ENCODE data around the gene PAOX. TPM values are rescaled to one million over a fixed set of nuclear protein-coding genes. Genes with fewer than 3 reads are reported as not detected.

PAOX gene
- total RNA-seq, 2 donors from 2014 or later, result 2.0 to 2.1 TPM

DNA sequence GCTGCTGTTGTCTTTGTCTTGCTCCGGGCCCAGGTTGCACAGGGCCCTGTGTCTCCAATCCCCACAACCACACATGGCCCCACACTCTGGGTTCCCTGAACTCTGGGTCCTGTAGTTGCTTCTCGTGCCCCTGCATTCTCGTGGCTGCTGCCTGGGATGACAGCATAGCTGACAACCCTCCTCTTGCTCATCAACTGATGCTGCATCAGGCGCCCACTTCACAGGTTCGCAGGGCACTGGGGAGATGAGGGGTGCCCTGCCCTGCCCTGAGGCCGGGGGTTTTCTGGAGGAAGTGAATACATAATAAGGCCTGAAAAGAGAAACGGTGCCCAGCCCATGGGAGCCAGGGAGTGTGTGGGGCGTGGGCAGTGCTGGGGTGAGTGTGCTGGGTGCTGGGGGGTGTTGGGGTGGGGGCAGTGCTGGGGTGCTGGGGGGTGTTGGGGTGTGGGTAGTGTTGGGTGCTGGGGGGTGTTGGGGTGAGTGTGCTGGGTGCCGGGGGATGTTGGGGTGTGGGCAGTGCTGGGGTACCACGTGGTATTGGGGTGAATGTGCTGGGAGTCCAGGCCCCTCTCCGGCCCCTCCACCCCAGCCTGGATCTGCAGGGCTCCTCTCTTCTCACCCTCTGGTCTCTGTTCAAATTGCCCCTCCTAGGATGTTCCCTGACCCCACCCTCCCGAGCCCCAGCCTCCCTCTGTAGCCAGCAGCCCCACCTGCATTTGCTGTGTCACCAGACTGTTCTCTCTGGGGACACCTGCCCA is 12.9 kb downstream of the PAOX start:
- Mint-ChIP-seq H3K4me3 (peak overlapping the region; percentile 64), H3K4me1 (ENCODE audit: low read depth in 2 of 2) (peaks cover 34 to 35% of the 10 kb centered on the region in 2 donors), H3K9me3 (no peaks in the 10 kb centered on the region), H3K27me3 (no peaks in the 10 kb centered on the region), H3K36me3 (no peaks in the 10 kb centered on the region), H3K27ac (peak overlapping the region; percentile 75 to 82)
- ATAC-seq, result no peak
- no peak for DNase-seq (ENCODE audit: low spot score)

- Mint-ChIP-seq H3K27me3 (no peaks in the 10 kb centered on the region), H3K4me1 (ENCODE audit: low read depth in 2 of 2) (peaks cover 35 to 39% of the 10 kb centered on the region in 2 donors), H3K4me3 (peak overlapping the region; percentile 94), H3K9me3 (no peaks in the 10 kb centered on the region), H3K27ac (peak overlapping the region; percentile 81 to 88), H3K36me3 (no peaks in the 10 kb centered on the region)
- DNase-seq (ENCODE audit: low spot score) (no peak), ATAC-seq (no peak)
Measured at GRCh38 chr10:133393401-133394063, 14.5 kb downstream of the PAOX start.

- ATAC-seq (peak; percentile 94 to 97), DNase-seq (ENCODE audit: low spot score) (peak; percentile 97)
- Mint-ChIP-seq H3K4me3 (peak within 1 kb of the TSS; percentile 94), H3K27ac (peak within 1 kb of the TSS; percentile 81 to 97), H3K4me1 (ENCODE audit: low read depth in 2 of 2) (peaks cover 28 to 35% of the 10 kb centered on the region in 2 donors), H3K27me3 (no peaks in the 10 kb centered on the region), H3K9me3 (no peaks in the 10 kb centered on the region), H3K36me3 (no peaks in the 10 kb centered on the region)
Measured at GRCh38 chr10:133394064-133394663, 15.1 kb downstream of the PAOX start, which contains the start of gene MTG1. Gene MTG1 (plus strand): TSS chr10:133394157. CDS start chr10:133394221, 64 bp downstream.

DNA sequence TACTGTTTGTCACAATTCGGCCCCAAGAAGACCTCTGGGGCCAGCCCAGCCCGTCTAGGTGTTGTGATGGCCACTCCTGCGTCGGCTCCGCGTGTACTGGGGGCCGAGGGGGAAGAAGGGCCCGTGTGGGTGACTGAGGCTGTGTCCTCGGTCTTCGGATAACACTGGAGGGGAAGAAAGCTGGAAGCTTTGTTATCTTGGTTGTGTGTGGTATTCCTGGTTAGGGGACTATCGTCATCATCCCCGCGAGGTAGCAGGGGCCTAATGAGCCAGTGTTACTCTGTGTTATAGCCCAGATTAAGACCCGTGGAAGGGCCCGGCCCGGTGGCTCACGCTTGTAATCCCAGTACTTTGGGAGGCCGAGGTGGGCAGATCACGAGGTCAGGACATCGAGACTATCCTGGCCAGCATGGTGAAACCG is 15.7 kb downstream of the PAOX start:
- peak overlapping the region; percentile 81 to 97 for H3K27ac Mint-ChIP-seq
- peaks cover 24 to 32% of the 10 kb centered on the region in 2 donors for H3K4me1 Mint-ChIP-seq (ENCODE audit: low read depth in 2 of 2)
- DNase-seq (ENCODE audit: low spot score) (no peak), ATAC-seq (no peak)
- no peaks in the 10 kb centered on the region for H3K27me3 Mint-ChIP-seq
- H3K9me3 Mint-ChIP-seq, result no peaks in the 10 kb centered on the region
- H3K36me3 Mint-ChIP-seq, result no peaks in the 10 kb centered on the region
- peak overlapping the region; percentile 94 for H3K4me3 Mint-ChIP-seq

- Mint-ChIP-seq H3K27ac (no peak overlapping the region), H3K4me1 (ENCODE audit: low read depth in 2 of 2) (peaks cover 21 to 28% of the 10 kb centered on the region in 2 donors), H3K9me3 (no peaks in the 10 kb centered on the region), H3K27me3 (no peaks in the 10 kb centered on the region), H3K4me3 (peak overlapping the region; percentile 94), H3K36me3 (no peaks in the 10 kb centered on the region)
- ATAC-seq (no peak), DNase-seq (ENCODE audit: low spot score) (no peak)
Measured at GRCh38 chr10:133396035-133396624, 17.1 kb downstream of the PAOX start.

GRCh38 chr10:133397938-133398337 is 18.9 kb downstream of the PAOX start:
- Mint-ChIP-seq H3K4me1 (ENCODE audit: low read depth in 2 of 2) (peaks cover 26 to 31% of the 10 kb centered on the region in 2 donors), H3K27ac (no peak overlapping the region), H3K9me3 (no peaks in the 10 kb centered on the region), H3K4me3 (no peak overlapping the region), H3K27me3 (no peaks in the 10 kb centered on the region), H3K36me3 (no peaks in the 10 kb centered on the region)
- ATAC-seq (no peak), DNase-seq (ENCODE audit: low spot score) (no peak)

- DNase-seq (ENCODE audit: low spot score), result no peak
- Mint-ChIP-seq H3K36me3 (peaks cover 6% of the 10 kb centered on the region), H3K4me3 (no peak overlapping the region), H3K4me1 (ENCODE audit: low read depth in 2 of 2) (peaks cover 30 to 35% of the 10 kb centered on the region in 2 donors), H3K9me3 (no peaks in the 10 kb centered on the region), H3K27ac (no peak overlapping the region), H3K27me3 (no peaks in the 10 kb centered on the region)
- ATAC-seq, result no peak
Measured at GRCh38 chr10:133399123-133399601, 20.1 kb downstream of the PAOX start.

- Mint-ChIP-seq H3K27me3 (no peaks in the 10 kb centered on the region), H3K27ac (peak overlapping the region; percentile 79 to 94), H3K4me1 (ENCODE audit: low read depth in 2 of 2) (peaks cover 35 to 36% of the 10 kb centered on the region in 2 donors), H3K4me3 (peak overlapping the region; percentile 74), H3K36me3 (peaks cover 11% of the 10 kb centered on the region), H3K9me3 (no peaks in the 10 kb centered on the region)
- peak; percentile 87 to 90 for ATAC-seq
- DNase-seq (ENCODE audit: low spot score), result no peak
Measured at GRCh38 chr10:133400624-133401424, 21.8 kb downstream of the PAOX start.

DNA sequence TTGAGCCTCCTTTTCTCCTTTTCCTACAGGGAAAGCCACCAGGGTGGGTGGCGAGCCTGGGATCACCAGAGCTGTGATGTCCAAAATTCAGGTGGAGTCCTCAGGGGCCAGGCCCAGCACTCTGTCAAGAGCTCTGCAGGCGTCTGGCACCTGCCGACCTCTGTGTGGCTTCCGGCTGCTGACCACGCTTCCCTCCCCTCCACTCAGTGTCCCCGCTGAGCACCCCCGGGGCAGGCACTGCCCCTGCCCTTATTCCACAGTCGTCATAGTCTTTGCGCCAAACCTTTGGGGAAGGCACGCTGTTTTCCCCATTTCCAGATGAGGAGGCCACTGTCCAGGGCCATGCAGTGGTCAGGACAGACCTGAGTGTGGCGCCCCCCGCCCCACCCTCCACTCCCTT is 22.4 kb downstream of the PAOX start:
- Mint-ChIP-seq H3K27me3 (no peaks in the 10 kb centered on the region), H3K4me3 (peak overlapping the region; percentile 74), H3K27ac (peak overlapping the region; percentile 79 to 94), H3K36me3 (peaks cover 15% of the 10 kb centered on the region), H3K4me1 (ENCODE audit: low read depth in 2 of 2) (peaks cover 38 to 41% of the 10 kb centered on the region in 2 donors), H3K9me3 (no peaks in the 10 kb centered on the region)
- ATAC-seq (peak; percentile 48 to 50), DNase-seq (ENCODE audit: low spot score) (no peak)

DNA sequence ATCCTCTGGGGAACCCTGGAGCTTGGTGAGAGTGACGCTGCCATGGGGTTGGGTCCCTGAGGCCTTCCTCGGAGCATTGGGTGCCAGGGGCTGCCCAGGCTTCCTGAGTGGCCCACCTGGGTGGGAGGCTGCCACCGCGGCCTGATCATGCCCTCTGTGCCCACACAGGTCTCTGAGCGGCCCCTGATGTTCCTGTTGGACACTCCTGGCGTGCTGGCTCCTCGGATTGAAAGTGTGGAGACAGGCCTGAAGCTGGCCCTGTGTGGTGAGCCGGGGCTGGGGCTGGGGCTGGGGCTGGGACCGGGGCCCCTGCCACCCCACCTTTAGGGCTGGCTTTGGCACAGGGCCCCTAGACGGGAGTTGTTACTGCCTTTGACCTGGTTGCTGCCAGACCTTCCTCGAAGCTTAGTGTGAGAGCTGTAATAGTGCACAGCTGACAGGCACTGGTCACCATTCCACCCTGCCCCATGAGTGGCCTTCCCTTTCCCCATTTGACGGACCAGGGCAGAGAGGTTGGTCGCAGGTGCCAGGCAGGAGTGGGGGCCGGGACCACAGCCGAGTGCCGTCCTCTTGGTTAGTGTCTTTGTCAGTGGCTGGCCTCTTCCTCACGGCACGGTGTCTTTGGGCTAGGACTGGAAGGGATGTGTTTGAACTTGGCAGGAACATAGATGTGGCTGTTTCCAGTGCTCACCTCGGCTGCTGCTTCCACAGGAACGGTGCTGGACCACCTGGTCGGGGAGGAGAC is 23.1 kb downstream of the PAOX start:
- H3K4me1 Mint-ChIP-seq (ENCODE audit: low read depth in 2 of 2), result peaks cover 41% of the 10 kb centered on the region in 2 donors
- no peaks in the 10 kb centered on the region for H3K9me3 Mint-ChIP-seq
- no peak overlapping the region for H3K4me3 Mint-ChIP-seq
- peaks cover 15% of the 10 kb centered on the region for H3K36me3 Mint-ChIP-seq
- no peak for ATAC-seq
- H3K27me3 Mint-ChIP-seq, result no peaks in the 10 kb centered on the region
- no peak for DNase-seq (ENCODE audit: low spot score)
- peak overlapping the region; percentile 79 to 94 for H3K27ac Mint-ChIP-seq

GRCh38 chr10:133403359-133403758 is 24.3 kb downstream of the PAOX start:
- Mint-ChIP-seq H3K36me3 (peaks cover 24% of the 10 kb centered on the region), H3K27me3 (no peaks in the 10 kb centered on the region), H3K9me3 (no peaks in the 10 kb centered on the region), H3K27ac (peak overlapping the region; percentile 27 to 35), H3K4me1 (ENCODE audit: low read depth in 2 of 2) (peaks cover 42 to 47% of the 10 kb centered on the region in 2 donors), H3K4me3 (no peak overlapping the region)
- no peak for ATAC-seq
- no peak for DNase-seq (ENCODE audit: low spot score)

GRCh38 chr10:133403784-133404183 is 24.7 kb downstream of the PAOX start:
- Mint-ChIP-seq H3K36me3 (peaks cover 28% of the 10 kb centered on the region), H3K27me3 (no peaks in the 10 kb centered on the region), H3K4me3 (no peak overlapping the region), H3K9me3 (no peaks in the 10 kb centered on the region), H3K4me1 (ENCODE audit: low read depth in 2 of 2) (peaks cover 42 to 52% of the 10 kb centered on the region in 2 donors), H3K27ac (peak overlapping the region; percentile 27 to 35)
- ATAC-seq (no peak), DNase-seq (ENCODE audit: low spot score) (no peak)
